Memory B cell (primary cell): ENCODE data around the gene ADD1.
A peak's percentile ranks its signal among the peaks of the same experiment; 100 is the strongest.

Experiments used
- ATAC-seq: fragments of 150-1000 bp; cut with Tn5 transposase; 2 replicates; pipeline ENCODE4 v1.10.0; 2021; ENCODE audit warnings: low read depth, mild to moderate bottlenecking, moderate library complexity
- DNase-seq, 2 donors: peaks; one replicate each; pipeline ENCODE4 v3.0.0; 2022; ENCODE audit warnings: low spot score in 2 of 2
- H3K27ac Mint-ChIP-seq: one replicate; pipeline ENCODE4 v1.8.0; 2022; ENCODE audit warnings: mild to moderate bottlenecking, moderate library complexity, mixed read lengths
- H3K27me3 Mint-ChIP-seq: one replicate; pipeline ENCODE4 v1.8.0; 2022; ENCODE audit warnings: mixed read lengths
- H3K36me3 Mint-ChIP-seq: one replicate; pipeline ENCODE4 v1.8.0; 2022; ENCODE audit warnings: mild to moderate bottlenecking, mixed read lengths
- H3K4me1 Mint-ChIP-seq: one replicate; pipeline ENCODE4 v1.8.0; 2022; ENCODE audit warnings: mixed read lengths
- H3K4me3 Mint-ChIP-seq: one replicate; pipeline ENCODE4 v1.8.0; 2022; ENCODE audit warnings: mild to moderate bottlenecking, moderate library complexity, mixed read lengths
- H3K9me3 Mint-ChIP-seq: one replicate; pipeline ENCODE4 v1.8.0; 2022; ENCODE audit warnings: mixed read lengths

ADD1 gene

GRCh38 chr4:2930758-2931511 is 87.3 kb downstream of the ADD1 start:
- H3K27me3 Mint-ChIP-seq: no peaks in the 10 kb centered on the region
- H3K27ac Mint-ChIP-seq: peak overlapping the region; percentile 86
- DNase-seq: no peak
- peak overlapping the region; percentile 49 for H3K4me3 Mint-ChIP-seq
- H3K4me1 Mint-ChIP-seq: peaks cover 31% of the 10 kb centered on the region
- ATAC-seq: no peak
- no peaks in the 10 kb centered on the region for H3K9me3 Mint-ChIP-seq
- peaks cover 19% of the 10 kb centered on the region for H3K36me3 Mint-ChIP-seq

GRCh38 chr4:2931512-2932301 is 88.1 kb downstream of the ADD1 start:
- no peaks in the 10 kb centered on the region for H3K27me3 Mint-ChIP-seq
- peak overlapping the region; percentile 49 for H3K4me3 Mint-ChIP-seq
- peaks cover 18% of the 10 kb centered on the region for H3K36me3 Mint-ChIP-seq
- no peaks in the 10 kb centered on the region for H3K9me3 Mint-ChIP-seq
- DNase-seq (peak; percentile 76 to 82), ATAC-seq (peak; percentile 74)
- peak overlapping the region; percentile 86 for H3K27ac Mint-ChIP-seq
- H3K4me1 Mint-ChIP-seq: peaks cover 38% of the 10 kb centered on the region

- peak overlapping the region; percentile 93 for H3K4me3 Mint-ChIP-seq
- no peaks in the 10 kb centered on the region for H3K27me3 Mint-ChIP-seq
- peak overlapping the region; percentile 86 for H3K27ac Mint-ChIP-seq
- ATAC-seq: peak; percentile 1
- peak in 1 of 2 donors; percentile 35 for DNase-seq
- peaks cover 18% of the 10 kb centered on the region for H3K36me3 Mint-ChIP-seq
- H3K9me3 Mint-ChIP-seq: no peaks in the 10 kb centered on the region
- H3K4me1 Mint-ChIP-seq: peaks cover 45% of the 10 kb centered on the region
Observed at GRCh38 chr4:2932321-2932950, 88.8 kb downstream of the ADD1 start.

DNA sequence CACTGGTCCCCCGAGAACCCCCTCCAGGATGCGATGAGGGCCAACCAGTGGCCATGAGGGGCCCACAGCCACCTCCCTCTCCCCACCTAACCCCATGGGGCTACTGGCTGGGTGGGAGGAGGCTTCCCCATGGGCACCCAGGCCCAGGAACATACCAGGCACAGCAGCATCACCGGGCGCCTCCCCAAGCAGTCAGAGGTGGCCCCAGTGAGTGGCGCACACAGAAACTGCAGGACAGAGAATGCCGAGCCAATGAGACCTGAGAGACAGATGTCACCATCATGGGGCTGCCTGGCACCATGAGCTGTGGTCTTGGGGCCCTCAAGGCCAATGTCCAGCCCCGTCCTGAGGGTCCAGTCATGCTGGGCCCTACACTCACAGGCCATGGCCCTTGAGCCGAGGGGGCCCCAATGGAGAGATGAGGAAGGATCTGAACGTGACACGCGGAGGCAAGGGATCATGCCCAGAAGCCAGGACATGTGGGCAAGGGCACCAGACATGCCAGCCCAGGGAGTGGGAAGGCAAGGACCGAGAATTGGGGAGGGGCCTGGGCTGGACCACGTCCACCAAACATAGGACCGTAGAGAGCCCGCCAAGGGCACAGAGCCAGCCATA is 89.4 kb downstream of the ADD1 start:
- ATAC-seq (no peak), DNase-seq (peak; percentile 23 to 38)
- H3K4me3 Mint-ChIP-seq: peak overlapping the region; percentile 93
- H3K36me3 Mint-ChIP-seq: peaks cover 14% of the 10 kb centered on the region
- no peaks in the 10 kb centered on the region for H3K27me3 Mint-ChIP-seq
- H3K27ac Mint-ChIP-seq: peak overlapping the region; percentile 86
- H3K9me3 Mint-ChIP-seq: no peaks in the 10 kb centered on the region
- H3K4me1 Mint-ChIP-seq: peaks cover 46% of the 10 kb centered on the region

- peaks cover 11% of the 10 kb centered on the region for H3K36me3 Mint-ChIP-seq
- ATAC-seq: no peak
- peak overlapping the region; percentile 93 for H3K4me3 Mint-ChIP-seq
Observed at GRCh38 chr4:2933566-2934076, 90.0 kb downstream of the ADD1 start.

GRCh38 chr4:2934077-2934812 is 90.6 kb downstream of the ADD1 start:
- no peaks in the 10 kb centered on the region for H3K9me3 Mint-ChIP-seq
- peaks cover 46% of the 10 kb centered on the region for H3K4me1 Mint-ChIP-seq
- peak overlapping the region; percentile 93 for H3K4me3 Mint-ChIP-seq
- ATAC-seq (no peak), DNase-seq (peak; percentile 36 to 63)
- H3K27ac Mint-ChIP-seq: peak overlapping the region; percentile 86
- no peaks in the 10 kb centered on the region for H3K27me3 Mint-ChIP-seq
- peaks cover 13% of the 10 kb centered on the region for H3K36me3 Mint-ChIP-seq

More at GRCh38 chr4:2933566-2934076, 90.0 kb downstream of the ADD1 start:
- Mint-ChIP-seq H3K4me1 (peaks cover 46% of the 10 kb centered on the region), H3K27me3 (no peaks in the 10 kb centered on the region), H3K27ac (peak overlapping the region; percentile 86), H3K9me3 (no peaks in the 10 kb centered on the region)
- no peak for DNase-seq

- peak overlapping the region; percentile 83 for H3K27ac Mint-ChIP-seq
- H3K9me3 Mint-ChIP-seq: no peaks in the 10 kb centered on the region
- H3K36me3 Mint-ChIP-seq: peaks cover 12% of the 10 kb centered on the region
- no peaks in the 10 kb centered on the region for H3K27me3 Mint-ChIP-seq
- peak overlapping the region; percentile 85 for H3K4me3 Mint-ChIP-seq
- ATAC-seq (peak; percentile 67), DNase-seq (peak; percentile 97)
- peaks cover 46% of the 10 kb centered on the region for H3K4me1 Mint-ChIP-seq
Observed at GRCh38 chr4:2934813-2935761, 91.4 kb downstream of the ADD1 start.

DNA sequence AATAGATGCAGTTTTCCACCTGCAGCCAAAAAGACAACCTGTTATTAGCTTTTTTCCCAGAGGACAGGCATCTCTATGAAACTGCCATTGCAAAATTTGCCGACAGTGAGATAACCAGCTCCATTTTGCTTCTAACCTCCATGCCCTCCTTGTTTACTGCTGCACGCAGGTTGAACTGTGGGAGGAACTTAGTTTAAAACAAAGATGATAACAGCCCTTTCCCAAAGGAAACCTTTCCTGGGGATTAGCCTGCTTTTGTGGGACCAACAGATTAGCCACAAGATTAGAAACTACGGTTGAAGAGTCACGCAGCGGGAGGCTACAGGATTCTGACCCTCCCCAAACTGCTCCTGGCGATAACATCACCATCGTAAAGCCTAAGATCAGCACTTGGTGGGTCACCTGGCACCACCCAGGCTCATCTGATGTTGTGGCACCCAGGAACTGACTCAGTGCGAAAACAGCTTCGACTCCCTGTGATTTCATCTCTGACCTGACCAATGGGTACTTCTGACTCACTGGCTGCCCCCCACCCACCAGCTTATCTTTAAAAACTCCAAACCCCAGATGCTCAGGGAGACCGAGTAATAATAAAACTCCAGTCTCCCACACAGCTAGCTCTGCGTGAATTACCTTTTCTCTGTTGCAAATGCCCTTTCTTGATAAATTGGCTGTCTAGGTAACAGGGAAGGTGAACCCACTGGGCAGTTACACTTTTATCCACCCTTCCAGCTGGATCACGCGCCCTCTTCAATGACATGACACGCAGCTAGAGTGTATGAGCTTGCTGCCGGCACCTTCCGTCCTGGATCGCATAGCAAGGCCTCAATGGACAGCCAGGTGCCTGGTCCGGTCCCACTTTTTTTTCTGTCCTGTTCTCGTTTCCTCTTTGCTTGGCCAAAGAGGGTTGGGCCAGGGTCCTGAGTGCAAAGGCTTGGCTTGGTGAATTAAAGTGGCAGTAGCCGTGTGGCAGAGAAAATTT is 92.4 kb downstream of the ADD1 start:
- Mint-ChIP-seq H3K27ac (peak overlapping the region; percentile 92), H3K36me3 (peaks cover 15% of the 10 kb centered on the region), H3K4me3 (peak overlapping the region; percentile 85), H3K27me3 (no peaks in the 10 kb centered on the region), H3K9me3 (no peaks in the 10 kb centered on the region), H3K4me1 (peaks cover 42% of the 10 kb centered on the region)
- ATAC-seq (no peak), DNase-seq (no peak)

DNA sequence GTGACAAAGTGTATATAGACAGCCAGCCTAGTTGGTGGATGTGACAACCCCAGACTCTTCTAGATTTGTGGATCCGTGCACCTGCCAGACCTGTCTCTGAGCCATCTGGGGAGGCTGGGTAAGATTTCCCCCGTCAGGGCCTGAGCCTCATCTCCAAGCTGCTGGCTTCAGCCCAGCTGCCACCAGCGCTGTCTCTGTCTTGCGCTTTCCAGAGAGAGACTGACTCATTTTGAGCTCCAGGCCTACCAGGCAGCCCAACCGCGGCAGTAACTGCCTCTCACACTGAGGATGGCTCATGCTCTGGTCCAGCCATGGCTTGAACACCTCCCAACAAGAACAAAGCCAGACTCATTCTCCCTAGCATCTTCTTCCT is 93.1 kb downstream of the ADD1 start:
- peak overlapping the region; percentile 92 for H3K27ac Mint-ChIP-seq
- H3K36me3 Mint-ChIP-seq: peaks cover 15% of the 10 kb centered on the region
- ATAC-seq: no peak
- peak overlapping the region; percentile 85 for H3K4me3 Mint-ChIP-seq
- no peaks in the 10 kb centered on the region for H3K27me3 Mint-ChIP-seq
- DNase-seq: no peak
- H3K9me3 Mint-ChIP-seq: no peaks in the 10 kb centered on the region
- H3K4me1 Mint-ChIP-seq: peaks cover 37% of the 10 kb centered on the region

DNA sequence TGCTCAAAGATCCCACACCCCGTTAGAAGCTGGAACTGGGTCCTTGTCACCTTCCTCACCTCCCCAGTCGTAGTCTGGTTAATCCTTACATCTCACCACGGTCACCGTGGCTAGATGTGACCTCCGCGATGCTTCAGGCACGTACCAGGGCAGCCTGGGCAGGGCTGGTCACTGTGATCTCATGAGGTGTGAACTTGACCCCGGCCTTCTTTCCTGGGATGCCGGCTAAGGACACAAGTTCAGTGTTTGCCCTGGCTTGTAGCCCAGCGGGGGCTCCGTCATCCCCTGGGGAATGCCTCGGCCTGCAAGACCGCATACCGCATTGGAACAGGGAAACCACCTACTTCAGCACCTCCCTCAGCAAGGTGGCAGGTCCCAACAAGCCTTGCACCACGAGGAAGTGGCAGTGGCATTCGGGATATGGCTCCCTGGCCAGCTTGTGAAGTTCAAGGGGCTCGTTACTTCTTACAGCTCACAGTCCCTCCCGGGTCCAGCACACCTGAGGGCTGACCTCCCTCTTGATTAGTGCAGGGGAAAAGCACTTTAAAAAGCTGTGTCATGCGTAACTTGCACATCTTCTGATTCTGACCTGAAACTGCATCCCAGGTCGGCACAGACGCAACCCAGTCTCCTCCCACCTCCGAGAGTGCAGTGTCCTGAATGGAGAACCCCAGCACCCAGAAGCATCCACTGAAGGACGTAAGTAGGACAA is 93.7 kb downstream of the ADD1 start:
- Mint-ChIP-seq H3K4me3 (peak overlapping the region; percentile 85), H3K27me3 (no peaks in the 10 kb centered on the region), H3K4me1 (peaks cover 32% of the 10 kb centered on the region), H3K27ac (peak overlapping the region; percentile 92), H3K9me3 (no peaks in the 10 kb centered on the region), H3K36me3 (peaks cover 16% of the 10 kb centered on the region)
- DNase-seq: peak in 1 of 2 donors; percentile 27
- ATAC-seq: peak; percentile 22

- DNase-seq: no peak
- no peak overlapping the region for H3K27ac Mint-ChIP-seq
- H3K9me3 Mint-ChIP-seq: no peaks in the 10 kb centered on the region
- H3K27me3 Mint-ChIP-seq: no peaks in the 10 kb centered on the region
- ATAC-seq: no peak
- H3K4me3 Mint-ChIP-seq: no peak overlapping the region
- H3K36me3 Mint-ChIP-seq: peaks cover 22% of the 10 kb centered on the region
- H3K4me1 Mint-ChIP-seq: peaks cover 35% of the 10 kb centered on the region
Observed at GRCh38 chr4:2937986-2938385, 94.3 kb downstream of the ADD1 start.
